ENCODE data around the gene IGSF9B. TPM values are rescaled to one million over a fixed set of nuclear protein-coding genes. Genes with fewer than 3 reads are reported as not detected.

Gene IGSF9B
- total RNA-seq, 4 donors from 2014 or later: 21.7 to 130 (median 58.6) TPM

- H3K4me1 ChIP-seq: peaks cover 0 to 10% (median 10%) of the 10 kb centered on the region in 4 donors
- H3K4me3 ChIP-seq: no peak overlapping the region
- H3K36me3 ChIP-seq: no peaks in the 10 kb centered on the region
- H3K27me3 ChIP-seq: peaks cover 0 to 12% (median 0%) of the 10 kb centered on the region in 4 donors
- no peaks in the 10 kb centered on the region for H3K9me3 ChIP-seq
- no peak for DNase-seq (ENCODE audit: extremely low spot score)
- no peak overlapping the region for H3K27ac ChIP-seq (replicated peaks in 1 of 4)
- no peak for TF ChIP-seq POLR2A (IDR thresholded peaks at IDR 0.05; ENCODE audit: low read depth)
- TF ChIP-seq POLR2AphosphoS5 (IDR thresholded peaks at IDR 0.05): no peak
- TF ChIP-seq CTCF (IDR thresholded peaks at IDR 0.05): no peak
- no peak for TF ChIP-seq EP300 (IDR thresholded peaks at IDR 0.05)
- WGBS: 85% methylated on average over 11 of the region's 11 CpGs
- intact Hi-C loops (cut with DNase I): loop anchor here (5.0 kb wide), 1 partner anchor 45 kb away; no protein-coding TSS in a partner anchor
These were observed 15.1 kb upstream of the IGSF9B start for GRCh38 chr11:133971881-133972280.

GRCh38 chr11:133969112-133969511 lies 12.3 kb upstream of the IGSF9B start:
- no peak for DNase-seq (ENCODE audit: extremely low spot score)
- no peak overlapping the region for H3K4me3 ChIP-seq
- no peaks in the 10 kb centered on the region for H3K9me3 ChIP-seq
- no peak overlapping the region for H3K27ac ChIP-seq (replicated peaks in 1 of 4)
- H3K36me3 ChIP-seq: no peaks in the 10 kb centered on the region
- TF ChIP-seq POLR2AphosphoS5 (IDR thresholded peaks at IDR 0.05) (no peak), POLR2A (IDR thresholded peaks at IDR 0.05; ENCODE audit: low read depth) (no peak)
- intact Hi-C loops (cut with DNase I): loop anchor here (5.0 kb wide), 2 partner anchors 63 to 78 kb away; no protein-coding TSS in a partner anchor
- peaks cover 3 to 38% (median 37%) of the 10 kb centered on the region in 4 donors for H3K4me1 ChIP-seq
- 81% methylated on average over 11 of the region's 11 CpGs for WGBS
- H3K27me3 ChIP-seq: peaks cover 0 to 2% (median 0%) of the 10 kb centered on the region in 4 donors

GRCh38 chr11:133968300-133968699 lies 11.5 kb upstream of the IGSF9B start:
- intact Hi-C loops (cut with DNase I): loop anchor here (5.0 kb wide), 2 partner anchors 64 to 79 kb away; no protein-coding TSS in a partner anchor
- H3K4me1 ChIP-seq: peaks cover 3 to 45% (median 40%) of the 10 kb centered on the region in 4 donors
- WGBS: 83% methylated on average over 1 of the region's 6 CpGs

GRCh38 chr11:133967599-133968238 lies 11.0 kb upstream of the IGSF9B start:
- intact Hi-C loops (cut with DNase I): loop anchor here (5.0 kb wide), 2 partner anchors 65 to 80 kb away; no protein-coding TSS in a partner anchor
- Histone ChIP-seq H3K36me3 (no peaks in the 10 kb centered on the region), H3K27me3 (no peaks in the 10 kb centered on the region), H3K4me1 (peaks cover 3 to 50% (median 43%) of the 10 kb centered on the region in 4 donors), H3K27ac (replicated peaks in 1 of 4) (peak overlapping the region in 3 of 4 donors; percentile 20 to 81 (median 79)), H3K9me3 (no peaks in the 10 kb centered on the region), H3K4me3 (peak overlapping the region; percentile 22 to 34 (median 26))
- no peak for DNase-seq (ENCODE audit: extremely low spot score)
- no peak for TF ChIP-seq CTCF (IDR thresholded peaks at IDR 0.05)
- no peak for TF ChIP-seq POLR2A (IDR thresholded peaks at IDR 0.05; ENCODE audit: low read depth)
- TF ChIP-seq EP300 (IDR thresholded peaks at IDR 0.05): no peak
- no peak for TF ChIP-seq POLR2AphosphoS5 (IDR thresholded peaks at IDR 0.05)
- WGBS: 84% methylated on average over 28 of the region's 28 CpGs

More at GRCh38 chr11:133968300-133968699, 11.5 kb upstream of the IGSF9B start:
- Histone ChIP-seq H3K36me3 (no peaks in the 10 kb centered on the region), H3K4me3 (no peak overlapping the region), H3K27ac (replicated peaks in 1 of 4) (no peak overlapping the region), H3K9me3 (no peaks in the 10 kb centered on the region), H3K27me3 (no peaks in the 10 kb centered on the region)
- no peak for TF ChIP-seq POLR2A (IDR thresholded peaks at IDR 0.05; ENCODE audit: low read depth)
- no peak for TF ChIP-seq POLR2AphosphoS5 (IDR thresholded peaks at IDR 0.05)
- no peak for TF ChIP-seq CTCF (IDR thresholded peaks at IDR 0.05)
- no peak for TF ChIP-seq EP300 (IDR thresholded peaks at IDR 0.05)
- DNase-seq (ENCODE audit: extremely low spot score): no peak

GRCh38 chr11:133966921-133967598 lies 10.3 kb upstream of the IGSF9B start:
- peaks cover 3 to 50% (median 43%) of the 10 kb centered on the region in 4 donors for H3K4me1 ChIP-seq
- H3K4me3 ChIP-seq: peak overlapping the region; percentile 22 to 34 (median 26)
- H3K27me3 ChIP-seq: no peaks in the 10 kb centered on the region
- peak overlapping the region; percentile 71 to 82 (median 80) for H3K27ac ChIP-seq (replicated peaks in 1 of 4)
- DNase-seq (ENCODE audit: extremely low spot score): no peak
- intact Hi-C loops (cut with DNase I): loop anchor here (5.0 kb wide), 2 partner anchors 65 to 80 kb away; no protein-coding TSS in a partner anchor
- no peaks in the 10 kb centered on the region for H3K36me3 ChIP-seq
- peak; percentile 49 to 69 (median 57) for TF ChIP-seq CTCF (IDR thresholded peaks at IDR 0.05)
- no peak for TF ChIP-seq POLR2A (IDR thresholded peaks at IDR 0.05; ENCODE audit: low read depth)
- peak in 1 of 2 donors; percentile 9 for TF ChIP-seq POLR2AphosphoS5 (IDR thresholded peaks at IDR 0.05)
- no peak for TF ChIP-seq EP300 (IDR thresholded peaks at IDR 0.05)
- H3K9me3 ChIP-seq: no peaks in the 10 kb centered on the region
- WGBS: 32% methylated on average over 26 of the region's 43 CpGs
